ENCODE data around the gene RNF144B. TPM values are rescaled to one million over a fixed set of nuclear protein-coding genes. Genes with fewer than 3 reads are reported as not detected.

RNF144B gene
- total RNA-seq, 1 donor from 2014 or later = not detected

DNA sequence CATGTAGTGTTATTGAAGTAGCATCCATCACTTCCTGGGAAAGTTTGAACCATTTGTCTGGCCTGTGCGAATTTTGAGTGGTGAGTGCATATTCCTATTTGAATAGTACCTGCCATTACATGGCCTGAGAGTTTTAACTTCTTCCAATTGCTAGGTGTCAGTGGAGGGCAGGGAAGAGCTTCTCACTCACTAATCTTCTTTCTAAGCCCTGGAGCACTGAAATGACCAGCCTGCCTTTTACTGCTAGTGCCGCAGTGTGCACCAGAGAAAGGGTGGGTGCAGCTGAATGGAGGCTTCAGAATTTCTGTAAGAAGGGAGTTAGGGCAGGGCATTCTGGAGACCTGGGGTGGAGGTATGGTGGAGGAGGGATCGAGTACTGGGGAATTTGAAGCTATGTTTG, 45.5 kb downstream of the RNF144B start:
- no peaks in the 10 kb centered on the region for H3K4me1 Mint-ChIP-seq (ENCODE audit: low read depth, unreplicated experiment)
- no peaks in the 10 kb centered on the region for H3K9me3 Mint-ChIP-seq (ENCODE audit: unreplicated experiment)
- TF ChIP-seq, protein P1, sequence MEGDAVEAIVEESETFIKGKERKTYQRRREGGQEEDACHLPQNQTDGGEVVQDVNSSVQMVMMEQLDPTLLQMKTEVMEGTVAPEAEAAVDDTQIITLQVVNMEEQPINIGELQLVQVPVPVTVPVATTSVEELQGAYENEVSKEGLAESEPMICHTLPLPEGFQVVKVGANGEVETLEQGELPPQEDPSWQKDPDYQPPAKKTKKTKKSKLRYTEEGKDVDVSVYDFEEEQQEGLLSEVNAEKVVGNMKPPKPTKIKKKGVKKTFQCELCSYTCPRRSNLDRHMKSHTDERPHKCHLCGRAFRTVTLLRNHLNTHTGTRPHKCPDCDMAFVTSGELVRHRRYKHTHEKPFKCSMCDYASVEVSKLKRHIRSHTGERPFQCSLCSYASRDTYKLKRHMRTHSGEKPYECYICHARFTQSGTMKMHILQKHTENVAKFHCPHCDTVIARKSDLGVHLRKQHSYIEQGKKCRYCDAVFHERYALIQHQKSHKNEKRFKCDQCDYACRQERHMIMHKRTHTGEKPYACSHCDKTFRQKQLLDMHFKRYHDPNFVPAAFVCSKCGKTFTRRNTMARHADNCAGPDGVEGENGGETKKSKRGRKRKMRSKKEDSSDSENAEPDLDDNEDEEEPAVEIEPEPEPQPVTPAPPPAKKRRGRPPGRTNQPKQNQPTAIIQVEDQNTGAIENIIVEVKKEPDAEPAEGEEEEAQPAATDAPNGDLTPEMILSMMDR (IDR thresholded peaks at IDR 0.05; ENCODE audit: partially characterized antibody, unreplicated experiment) = no peak
- no peak overlapping the region for H3K27ac Mint-ChIP-seq (ENCODE audit: unreplicated experiment)
- no peaks in the 10 kb centered on the region for H3K27me3 Mint-ChIP-seq (ENCODE audit: unreplicated experiment)
- H3K36me3 Mint-ChIP-seq (ENCODE audit: unreplicated experiment) = no peaks in the 10 kb centered on the region
- no peak overlapping the region for H3K4me3 Mint-ChIP-seq (ENCODE audit: unreplicated experiment)
- DNase-seq = no peak

DNA sequence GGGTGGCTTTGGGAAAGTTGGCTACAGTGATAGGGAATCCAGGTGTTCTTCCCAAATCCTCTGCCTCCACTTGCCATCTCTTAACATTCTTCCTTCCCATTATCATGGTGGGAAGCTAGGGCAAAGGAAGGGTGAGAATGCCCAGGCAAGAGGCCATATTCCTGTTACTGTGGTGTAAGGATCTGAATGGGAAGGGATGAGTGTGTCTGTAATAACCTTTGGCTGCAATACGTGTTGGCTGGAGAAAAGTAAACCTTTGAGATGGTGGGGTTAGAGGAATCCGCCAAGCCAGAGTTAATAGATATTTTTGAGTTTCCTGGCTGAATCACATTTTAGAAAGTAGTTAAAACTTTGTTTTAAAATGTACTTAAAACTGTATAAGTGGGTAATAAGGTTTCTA, 45.9 kb downstream of the RNF144B start:
- Mint-ChIP-seq H3K4me3 (ENCODE audit: unreplicated experiment) (no peak overlapping the region), H3K27me3 (ENCODE audit: unreplicated experiment) (no peaks in the 10 kb centered on the region), H3K4me1 (ENCODE audit: low read depth, unreplicated experiment) (no peaks in the 10 kb centered on the region), H3K27ac (ENCODE audit: unreplicated experiment) (no peak overlapping the region), H3K36me3 (ENCODE audit: unreplicated experiment) (no peaks in the 10 kb centered on the region), H3K9me3 (ENCODE audit: unreplicated experiment) (no peaks in the 10 kb centered on the region)
- no peak for DNase-seq
- TF ChIP-seq, protein P1 (IDR thresholded peaks at IDR 0.05; ENCODE audit: partially characterized antibody, unreplicated experiment) = no peak

DNA sequence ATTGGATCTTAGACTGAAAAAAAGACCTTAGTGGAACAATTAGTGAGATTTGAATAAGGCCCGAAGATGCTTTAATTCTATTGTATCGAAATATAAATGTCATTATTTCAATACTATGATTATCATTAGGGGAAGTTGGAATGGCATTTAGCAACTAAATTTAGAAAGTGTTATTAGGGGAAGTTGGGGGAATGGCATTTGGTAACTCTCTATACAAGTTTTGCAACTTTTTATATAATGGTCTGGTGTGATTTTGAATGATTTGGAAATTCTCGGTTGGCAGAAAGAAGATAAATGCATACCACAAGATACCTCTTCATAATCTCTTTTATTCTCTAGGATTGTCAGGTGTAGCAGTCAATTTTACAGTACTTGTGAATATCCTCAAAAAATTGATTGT, 49.2 kb downstream of the RNF144B start:
- no peaks in the 10 kb centered on the region for H3K27me3 Mint-ChIP-seq (ENCODE audit: unreplicated experiment)
- H3K4me3 Mint-ChIP-seq (ENCODE audit: unreplicated experiment) = no peak overlapping the region
- no peaks in the 10 kb centered on the region for H3K36me3 Mint-ChIP-seq (ENCODE audit: unreplicated experiment)
- H3K4me1 Mint-ChIP-seq (ENCODE audit: low read depth, unreplicated experiment) = no peaks in the 10 kb centered on the region
- TF ChIP-seq, protein P1 (IDR thresholded peaks at IDR 0.05; ENCODE audit: partially characterized antibody, unreplicated experiment) = no peak
- no peak overlapping the region for H3K27ac Mint-ChIP-seq (ENCODE audit: unreplicated experiment)
- no peak for DNase-seq
- no peaks in the 10 kb centered on the region for H3K9me3 Mint-ChIP-seq (ENCODE audit: unreplicated experiment)

DNA sequence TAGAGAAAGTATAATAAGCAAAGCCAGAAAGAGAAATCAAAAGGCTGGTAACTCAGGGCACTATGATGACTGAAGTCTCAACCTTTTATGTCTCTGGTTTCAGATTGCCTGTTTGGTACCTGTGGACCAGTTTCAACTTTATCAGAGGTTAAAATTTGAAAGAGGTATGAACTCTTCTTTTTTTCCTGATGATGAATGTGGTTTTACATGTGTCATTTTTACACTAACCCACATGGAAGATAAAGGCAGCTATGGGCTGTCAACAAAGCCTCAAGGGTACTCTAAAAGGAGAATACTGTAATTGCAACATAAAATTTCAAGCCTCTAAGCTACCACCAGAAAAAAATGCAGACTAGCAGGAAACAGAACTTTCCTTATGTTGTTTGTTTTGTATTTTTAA, 52.4 kb downstream of the RNF144B start:
- TF ChIP-seq, protein P1 (IDR thresholded peaks at IDR 0.05; ENCODE audit: partially characterized antibody, unreplicated experiment) = no peak
- Mint-ChIP-seq H3K27ac (ENCODE audit: unreplicated experiment) (no peak overlapping the region), H3K4me3 (ENCODE audit: unreplicated experiment) (no peak overlapping the region), H3K27me3 (ENCODE audit: unreplicated experiment) (no peaks in the 10 kb centered on the region), H3K36me3 (ENCODE audit: unreplicated experiment) (no peaks in the 10 kb centered on the region), H3K4me1 (ENCODE audit: low read depth, unreplicated experiment) (no peaks in the 10 kb centered on the region), H3K9me3 (ENCODE audit: unreplicated experiment) (no peaks in the 10 kb centered on the region)
- no peak for DNase-seq

DNA sequence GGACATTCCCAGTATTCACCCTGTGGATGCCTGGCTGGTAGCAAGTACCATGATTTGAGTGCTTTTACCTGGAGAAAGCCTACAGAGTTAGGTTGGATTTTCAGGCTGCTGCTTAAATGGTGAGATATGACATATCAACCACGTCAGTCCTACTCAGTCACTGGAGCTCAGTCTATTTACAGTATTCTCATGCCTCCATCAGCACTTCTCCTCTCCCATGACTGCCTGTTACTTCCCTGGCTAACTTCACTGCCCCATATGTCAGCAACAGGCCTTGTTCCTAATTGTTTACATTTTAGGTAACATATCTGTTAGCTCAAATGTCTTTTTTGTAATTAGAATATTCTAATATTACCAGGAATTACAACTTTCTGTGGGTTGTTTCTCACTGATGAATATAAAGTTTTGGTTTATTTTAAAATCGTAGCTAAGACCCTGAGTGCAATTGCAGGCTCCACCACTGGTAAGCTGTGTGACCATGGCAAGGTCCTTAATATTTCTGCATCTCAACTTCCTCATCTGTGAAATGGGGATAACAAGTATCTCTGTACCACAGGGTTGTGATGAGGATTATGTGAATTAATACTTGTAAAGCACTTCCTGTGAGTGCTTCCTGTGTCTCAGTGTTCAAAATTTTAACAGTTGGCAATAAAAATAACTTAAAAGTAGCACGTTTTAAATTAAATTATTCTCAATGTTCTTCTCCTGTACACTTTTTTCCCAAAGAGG, 54.3 kb downstream of the RNF144B start:
- no peak for DNase-seq
- Mint-ChIP-seq H3K27me3 (ENCODE audit: unreplicated experiment) (no peaks in the 10 kb centered on the region), H3K4me1 (ENCODE audit: low read depth, unreplicated experiment) (no peaks in the 10 kb centered on the region), H3K27ac (ENCODE audit: unreplicated experiment) (no peak overlapping the region), H3K36me3 (ENCODE audit: unreplicated experiment) (no peaks in the 10 kb centered on the region), H3K4me3 (ENCODE audit: unreplicated experiment) (no peak overlapping the region), H3K9me3 (ENCODE audit: unreplicated experiment) (no peaks in the 10 kb centered on the region)
- TF ChIP-seq, protein P1 (IDR thresholded peaks at IDR 0.05; ENCODE audit: partially characterized antibody, unreplicated experiment) = no peak

Measured in glutamatergic neuron (in vitro differentiated cells).